ENCODE data around the gene LARGE1. TPM values are rescaled to one million over a fixed set of nuclear protein-coding genes. Genes with fewer than 3 reads are reported as not detected.

Gene LARGE1
- total RNA-seq, 2 donors from 2014 or later: 29.5 to 42.1 TPM

DNA sequence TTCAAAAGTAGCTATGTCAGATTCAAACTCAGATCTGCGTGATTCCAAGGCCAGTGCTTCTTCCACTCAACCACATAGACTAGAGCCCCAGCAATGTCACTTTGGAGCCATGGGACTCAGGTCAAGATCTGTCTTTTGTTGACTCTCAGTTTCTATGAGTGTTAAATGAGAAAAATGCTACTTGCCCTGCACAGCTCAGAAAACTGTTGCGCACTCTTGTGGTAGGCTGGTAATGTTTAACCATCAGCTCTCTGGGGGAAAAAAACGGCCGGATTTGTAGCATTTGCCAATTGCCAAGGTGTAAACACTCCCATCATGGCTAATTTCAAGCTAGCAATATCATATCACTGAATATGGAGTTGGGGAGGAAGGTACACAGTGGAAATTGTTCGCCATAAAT is 534.0 kb downstream of the LARGE1 start:
- no peak overlapping the region for H3K4me3 ChIP-seq
- H3K36me3 ChIP-seq: peaks cover 11% of the 10 kb centered on the region
- TF ChIP-seq, protein P1, sequence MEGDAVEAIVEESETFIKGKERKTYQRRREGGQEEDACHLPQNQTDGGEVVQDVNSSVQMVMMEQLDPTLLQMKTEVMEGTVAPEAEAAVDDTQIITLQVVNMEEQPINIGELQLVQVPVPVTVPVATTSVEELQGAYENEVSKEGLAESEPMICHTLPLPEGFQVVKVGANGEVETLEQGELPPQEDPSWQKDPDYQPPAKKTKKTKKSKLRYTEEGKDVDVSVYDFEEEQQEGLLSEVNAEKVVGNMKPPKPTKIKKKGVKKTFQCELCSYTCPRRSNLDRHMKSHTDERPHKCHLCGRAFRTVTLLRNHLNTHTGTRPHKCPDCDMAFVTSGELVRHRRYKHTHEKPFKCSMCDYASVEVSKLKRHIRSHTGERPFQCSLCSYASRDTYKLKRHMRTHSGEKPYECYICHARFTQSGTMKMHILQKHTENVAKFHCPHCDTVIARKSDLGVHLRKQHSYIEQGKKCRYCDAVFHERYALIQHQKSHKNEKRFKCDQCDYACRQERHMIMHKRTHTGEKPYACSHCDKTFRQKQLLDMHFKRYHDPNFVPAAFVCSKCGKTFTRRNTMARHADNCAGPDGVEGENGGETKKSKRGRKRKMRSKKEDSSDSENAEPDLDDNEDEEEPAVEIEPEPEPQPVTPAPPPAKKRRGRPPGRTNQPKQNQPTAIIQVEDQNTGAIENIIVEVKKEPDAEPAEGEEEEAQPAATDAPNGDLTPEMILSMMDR (IDR thresholded peaks at IDR 0.05): no peak
- H3K9me3 ChIP-seq: no peaks in the 10 kb centered on the region
- no peak overlapping the region for H3K27ac ChIP-seq
- H3K4me1 ChIP-seq (ENCODE audit: control insufficient read depth in 1 of 2, low read depth in 2 of 2): no peaks in the 10 kb centered on the region
- no peak for DNase-seq (ENCODE audit: low spot score)
- ATAC-seq (ENCODE audit: insufficient number of reproducible peaks, low FRiP score, low read depth): no peak
- H3K27me3 ChIP-seq (replicated peaks; ENCODE audit: insufficient read depth): no peaks in the 10 kb centered on the region

DNA sequence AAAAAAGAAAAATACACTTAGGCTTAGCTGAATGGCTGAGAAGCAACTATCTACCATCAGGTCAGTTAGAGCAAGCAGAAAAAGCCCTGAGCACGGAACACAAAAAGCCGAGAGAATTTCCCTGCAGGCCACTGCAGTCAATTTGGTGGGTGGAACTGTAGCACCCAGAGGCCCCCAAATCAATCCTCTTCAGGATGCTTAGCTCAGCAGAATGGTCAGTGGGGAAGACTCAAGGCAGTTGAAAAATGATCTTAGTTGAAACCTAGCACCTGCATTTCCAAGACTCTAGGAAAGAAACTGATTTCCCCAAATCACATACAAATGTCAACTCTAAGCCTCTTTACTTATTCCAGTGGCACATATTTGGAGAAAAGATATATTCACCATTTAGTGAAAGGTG is 534.7 kb downstream of the LARGE1 start:
- no peaks in the 10 kb centered on the region for H3K27me3 ChIP-seq (replicated peaks; ENCODE audit: insufficient read depth)
- no peak overlapping the region for H3K27ac ChIP-seq
- H3K36me3 ChIP-seq: peaks cover 11% of the 10 kb centered on the region
- no peaks in the 10 kb centered on the region for H3K9me3 ChIP-seq
- no peaks in the 10 kb centered on the region for H3K4me1 ChIP-seq (ENCODE audit: control insufficient read depth in 1 of 2, low read depth in 2 of 2)
- DNase-seq (ENCODE audit: low spot score) (no peak), ATAC-seq (ENCODE audit: insufficient number of reproducible peaks, low FRiP score, low read depth) (no peak)
- TF ChIP-seq, protein P1 (IDR thresholded peaks at IDR 0.05): no peak
- H3K4me3 ChIP-seq: no peak overlapping the region

DNA sequence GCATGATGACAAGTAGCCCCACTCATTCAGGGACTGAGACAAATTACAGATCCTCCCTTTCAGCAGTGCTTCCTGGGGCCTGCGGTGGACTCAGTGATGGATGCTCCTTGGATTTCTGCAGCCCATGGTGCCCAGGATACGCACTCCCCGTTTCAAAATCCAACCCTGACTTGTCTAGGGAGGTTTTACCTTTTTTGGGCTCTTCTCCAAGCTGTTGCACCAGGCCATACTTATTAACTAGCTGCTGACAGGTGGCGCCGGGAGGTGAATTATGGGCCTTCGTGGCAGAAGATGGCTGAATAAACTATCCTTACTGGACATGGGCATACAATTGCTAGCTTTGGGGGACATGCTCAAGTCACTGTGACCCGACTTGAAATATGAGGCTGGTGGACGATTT is 537.8 kb downstream of the LARGE1 start:
- ATAC-seq (ENCODE audit: insufficient number of reproducible peaks, low FRiP score, low read depth): no peak
- no peaks in the 10 kb centered on the region for H3K27me3 ChIP-seq (replicated peaks; ENCODE audit: insufficient read depth)
- no peaks in the 10 kb centered on the region for H3K4me1 ChIP-seq (ENCODE audit: control insufficient read depth in 1 of 2, low read depth in 2 of 2)
- H3K4me3 ChIP-seq: no peak overlapping the region
- no peak overlapping the region for H3K27ac ChIP-seq
- DNase-seq (ENCODE audit: low spot score): no peak
- TF ChIP-seq, protein P1 (IDR thresholded peaks at IDR 0.05): no peak
- peaks cover 4% of the 10 kb centered on the region for H3K9me3 ChIP-seq
- H3K36me3 ChIP-seq: peaks cover 11% of the 10 kb centered on the region

DNA sequence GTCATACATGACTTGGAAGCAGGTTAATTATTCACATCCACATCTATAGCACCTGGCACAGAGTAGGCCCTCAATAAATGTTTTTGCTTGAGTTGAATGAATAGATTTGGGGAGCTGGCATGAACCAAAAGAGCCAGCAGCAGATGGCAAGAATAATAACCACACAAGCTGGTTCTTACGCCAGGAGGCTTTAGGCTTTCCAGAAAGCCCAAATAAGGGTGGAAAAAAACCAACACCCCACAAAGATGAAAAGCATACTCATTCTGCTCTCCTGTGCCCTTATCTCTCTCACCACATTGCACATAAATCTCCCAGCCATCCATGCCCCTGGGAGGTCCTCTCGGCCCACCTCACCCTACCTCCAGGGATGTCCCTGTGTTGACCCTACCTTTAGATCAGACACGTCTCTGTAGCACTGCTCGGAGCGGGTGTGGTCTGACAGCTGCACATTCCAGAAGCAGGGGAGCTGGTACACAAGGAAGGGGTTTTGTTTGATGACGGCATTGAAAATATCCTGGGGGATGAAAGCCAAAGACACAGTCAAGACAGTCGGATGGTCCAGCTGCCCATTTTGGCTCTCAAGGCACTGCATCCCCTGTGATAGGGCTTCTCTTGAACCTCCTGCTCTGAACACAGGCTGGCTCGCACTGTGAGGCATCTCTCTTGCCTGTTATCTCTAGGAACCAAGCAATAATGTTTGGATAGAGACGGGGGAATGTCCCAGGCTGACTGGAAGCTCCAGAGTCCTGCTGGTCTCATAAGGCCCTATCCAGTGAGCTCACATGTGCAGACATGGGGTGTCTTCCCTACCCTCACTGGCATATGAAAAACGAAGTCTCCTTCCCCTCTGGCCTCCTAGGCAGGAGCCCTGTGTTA is 538.5 kb downstream of the LARGE1 start:
- H3K9me3 ChIP-seq: peaks cover 4% of the 10 kb centered on the region
- no peak for ATAC-seq (ENCODE audit: insufficient number of reproducible peaks, low FRiP score, low read depth)
- TF ChIP-seq, protein P1 (IDR thresholded peaks at IDR 0.05): no peak
- H3K27me3 ChIP-seq (replicated peaks; ENCODE audit: insufficient read depth): no peaks in the 10 kb centered on the region
- H3K4me3 ChIP-seq: no peak overlapping the region
- no peak for DNase-seq (ENCODE audit: low spot score)
- H3K27ac ChIP-seq: no peak overlapping the region
- no peaks in the 10 kb centered on the region for H3K4me1 ChIP-seq (ENCODE audit: control insufficient read depth in 1 of 2, low read depth in 2 of 2)
- H3K36me3 ChIP-seq: peaks cover 11% of the 10 kb centered on the region

DNA sequence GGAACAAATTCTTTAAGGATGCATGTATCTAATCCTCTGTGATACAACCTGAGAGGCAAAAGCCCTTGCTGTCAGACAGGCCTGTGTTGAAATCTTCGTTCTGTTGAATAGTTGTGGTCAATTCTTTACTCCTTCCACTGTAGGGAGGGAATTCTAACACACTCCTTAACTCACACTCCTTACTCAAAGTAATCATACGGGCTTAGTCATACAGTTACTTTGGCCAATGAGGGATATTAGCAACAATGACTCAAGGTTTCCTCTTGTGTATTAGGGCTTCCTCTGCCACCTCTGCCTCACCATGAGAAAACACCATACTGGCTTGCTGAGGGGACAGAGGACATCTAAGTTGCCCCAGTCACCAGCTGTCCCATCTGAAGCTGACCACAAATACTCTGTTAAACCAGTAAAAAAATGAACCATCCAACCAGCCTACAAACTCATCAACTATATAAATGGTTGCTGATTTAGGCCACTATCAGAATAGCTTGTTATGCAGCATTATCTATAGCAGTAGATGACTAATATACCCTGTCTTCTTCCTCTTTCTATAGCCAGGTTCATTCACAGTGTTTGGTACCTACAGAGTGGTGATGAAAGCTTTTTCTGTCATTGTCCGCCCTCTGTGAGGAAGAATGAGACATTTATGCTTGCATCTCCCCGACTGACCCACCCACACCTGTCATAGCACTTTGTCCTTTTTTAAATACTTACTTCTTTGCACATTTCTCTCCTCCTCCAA is 539.3 kb downstream of the LARGE1 start:
- Histone ChIP-seq H3K9me3 (peaks cover 4% of the 10 kb centered on the region), H3K36me3 (peaks cover 11% of the 10 kb centered on the region), H3K4me1 (ENCODE audit: control insufficient read depth in 1 of 2, low read depth in 2 of 2) (no peaks in the 10 kb centered on the region), H3K4me3 (no peak overlapping the region), H3K27me3 (replicated peaks; ENCODE audit: insufficient read depth) (no peaks in the 10 kb centered on the region), H3K27ac (no peak overlapping the region)
- peak; percentile 69 for ATAC-seq (ENCODE audit: insufficient number of reproducible peaks, low FRiP score, low read depth)
- TF ChIP-seq, protein P1 (IDR thresholded peaks at IDR 0.05): no peak
- no peak for DNase-seq (ENCODE audit: low spot score)
